Astrocyte of the spinal cord (primary cell): ENCODE data around the gene C18orf32.
A peak's percentile ranks its signal among the peaks of the same experiment; 100 is the strongest.

Experiments
- DNase-seq: peaks from one replicate; pipeline ENCODE4 v3.0.0; 2011; ENCODE audit warnings: low read depth, low spot score
- H3K4me3 ChIP-seq: 2 replicates; pipeline ENCODE4 v1.5.1; 2011; ENCODE audit warnings: low read depth, mild to moderate bottlenecking, low read length, moderate library complexity
- CTCF ChIP-seq: IDR thresholded peaks from 2 replicates; pipeline ENCODE4 v1.5.1; 2012; ENCODE audit warnings: low read depth, mild to moderate bottlenecking, low read length, inconsistent platforms
- in situ Hi-C: cut with HindIII; loops from 2 replicates; pipeline ENCODE4 v1.10.0; 2017; ENCODE audit warnings: low sequenced_read_pairs

Gene C18orf32

GRCh38 chr18:49491534-49491856 lies 4.5 kb upstream of the C18orf32 start:
- in situ Hi-C loops: no loop called here
- peak; percentile 35 for DNase-seq

GRCh38 chr18:49490246-49490762 lies 3.3 kb upstream of the C18orf32 start:
- no peak for DNase-seq
- in situ Hi-C loops: no loop called here
- TF ChIP-seq CTCF: no peak
- H3K4me3 ChIP-seq: peak overlapping the region; percentile 78

More at GRCh38 chr18:49491534-49491856, 4.5 kb upstream of the C18orf32 start:
- peak overlapping the region; percentile 78 for H3K4me3 ChIP-seq
- no peak for TF ChIP-seq CTCF

- H3K4me3 ChIP-seq: no peak overlapping the region
- no peak for DNase-seq
- in situ Hi-C loops: no loop called here
- TF ChIP-seq CTCF: no peak
Measured at GRCh38 chr18:49487711-49488310, 777 bp upstream of the C18orf32 start.

GRCh38 chr18:49486606-49486952 lies 455 bp downstream of the C18orf32 start:
- peak; percentile 38 for DNase-seq
- TF ChIP-seq CTCF: no peak
- in situ Hi-C loops: no loop called here
- H3K4me3 ChIP-seq: peak overlapping the region; percentile 87

GRCh38 chr18:49486134-49486533 lies 900 bp downstream of the C18orf32 start:
- TF ChIP-seq CTCF: no peak
- peak overlapping the region; percentile 87 for H3K4me3 ChIP-seq
- in situ Hi-C loops: no loop called here
- DNase-seq: peak; percentile 6

GRCh38 chr18:49483198-49483597 lies 3.8 kb downstream of the C18orf32 start:
- no peak for DNase-seq
- H3K4me3 ChIP-seq: no peak overlapping the region
- in situ Hi-C loops: no loop called here
- TF ChIP-seq CTCF: no peak
